Measurements from ENCODE around the gene PRAMEF20.
"Not testable (repeated sequence)": the region's sequence is repeated elsewhere in the genome, so short reads cannot be mapped to it uniquely, and the experiment has no call there.

- TF ChIP-seq POLR2A (IDR thresholded peaks at IDR 0.05; ENCODE audit: extremely low read depth, insufficient read length); CTCF (IDR thresholded peaks at IDR 0.05; ENCODE audit: low read depth, low read length): not testable (repeated sequence)
Measured at GRCh38 chr1:13362364-13362763, 47.9 kb upstream of the PRAMEF20 start.

Measured in NB4 (cell line).